ENCODE results near the gene DIAPH1.
"Not testable (repeated sequence)": the region's sequence is repeated elsewhere in the genome, so short reads cannot be mapped to it uniquely, and the experiment has no call there.

GRCh38 chr5:141609921-141610320, 8.9 kb downstream of the DIAPH1 start:
- not testable (repeated sequence) for TF ChIP-seq POLR2A, CTCF (IDR thresholded peaks at IDR 0.05)

Measured in Peyer's patch (tissue), 4 donors.